GM12878 (cell line): Measurements from ENCODE around the gene YPEL2. TPM values are rescaled to one million over a fixed set of nuclear protein-coding genes. Genes with fewer than 3 reads are reported as not detected.

Experiments
- ATAC-seq: fragments of 200-7000 bp; cut with Tn5 transposase; 3 replicates; pipeline ENCODE4 v1.9.1; 2020; ENCODE audit warnings: mild to moderate bottlenecking, moderate library complexity
- BruUV-seq: library from RNA; stranded (reverse); fragments of 400-500 nt; replicated peaks from 2 replicates; lab custom pipeline; 2021; lab: Mats Ljungman, UMichigan
- CTCF ChIA-PET: fragments of 300-600 bp; sonication (Branson Sonifier 250); formaldehyde crosslinking; extraction: SDS; loops from one replicate; lab custom pipeline; 2021; ENCODE audit warnings: inconsistent platforms; lab: Yijun Ruan, JAX
- POLR2A ChIA-PET: fragments of 350-600 bp; formaldehyde crosslinking; extraction: SDS; loops from one replicate; lab custom pipeline; 2021; ENCODE audit warnings: inconsistent platforms; lab: Charles Lee
- RAD21 ChIA-PET: fragments of 300-600 bp; sonication (Branson Sonifier 250); formaldehyde crosslinking; loops from one replicate; lab custom pipeline; 2023; ENCODE audit warnings: antibody characterized with exemption; ENCODE audit not compliant: unreplicated experiment; lab: Charles Lee
- SMC1A ChIA-PET: fragments of 300-600 bp; sonication (Branson Sonifier 250); formaldehyde crosslinking; loops from one replicate; lab custom pipeline; 2023; ENCODE audit not compliant: unreplicated experiment, uncharacterized antibody; lab: Charles Lee
- DNase-seq: peaks from one replicate; pipeline ENCODE4 v3.0.0-alpha.2; 2011; ENCODE audit warnings: low read depth, low spot score
- FAIRE-seq: peaks from 3 replicates; lab custom pipeline; 2011; peaks lifted over from hg19 to GRCh38; lab: Jason Lieb, UNC
- H2AFZ ChIP-seq: 2 replicates; pipeline ENCODE4 v1.6.0; 2011; ENCODE audit warnings: low read depth, low read length, control low read depth; ENCODE audit not compliant: control insufficient read depth
- H3K27ac ChIP-seq: 2 replicates; pipeline ENCODE4 v1.5.1; 2011; ENCODE audit warnings: control low read depth; ENCODE audit not compliant: control insufficient read depth, insufficient read depth
- H3K27me3 ChIP-seq, 2 experiments: replicated peaks in 1 of 2; 2 replicates each; pipeline versions ENCODE4 v1.6.0 to v1.6.1; 2011; ENCODE audit warnings: low read length in 1 of 2; ENCODE audit not compliant: control insufficient read depth in 2 of 2, insufficient read depth in 2 of 2
- H3K36me3 ChIP-seq, 2 experiments: 2 replicates each; pipeline ENCODE4 v1.5.1; 2011; ENCODE audit warnings: low read length in 1 of 2; ENCODE audit not compliant: control insufficient read depth in 2 of 2, insufficient read depth in 2 of 2
- H3K4me1 ChIP-seq: 2 replicates; pipeline ENCODE4 v1.6.1; 2011; ENCODE audit warnings: mild to moderate bottlenecking, low read length, moderate library complexity, mixed read lengths; ENCODE audit not compliant: control insufficient read depth, insufficient read depth
- H3K4me2 ChIP-seq: 2 replicates; pipeline ENCODE4 v1.6.0; 2011; ENCODE audit warnings: control low read depth; ENCODE audit not compliant: control insufficient read depth, insufficient read depth
- H3K4me3 ChIP-seq: fragments of 200-600 bp; sonication (generic); 2 replicates; pipeline ENCODE4 v1.5.1; 2016
- H3K79me2 ChIP-seq: 2 replicates; pipeline ENCODE4 v1.6.0; 2011; ENCODE audit warnings: low read length; ENCODE audit not compliant: control insufficient read depth, insufficient read depth
- H3K9ac ChIP-seq: 2 replicates; pipeline ENCODE4 v1.8.0; 2011; ENCODE audit warnings: low read length, control low read depth, mixed read lengths; ENCODE audit not compliant: control insufficient read depth, insufficient read depth
- H3K9me3 ChIP-seq: replicated peaks from 3 replicates; pipeline ENCODE4 v1.5.1; 2011; ENCODE audit warnings: mild to moderate bottlenecking, low read length; ENCODE audit not compliant: control insufficient read depth, insufficient read depth
- H4K20me1 ChIP-seq: 2 replicates; pipeline ENCODE4 v1.6.0; 2011; ENCODE audit not compliant: control insufficient read depth, insufficient read depth
- ASH2L ChIP-seq: fragments of 300-600, 200-600 bp; sonication (generic); IDR thresholded peaks from 2 replicates; pipeline ENCODE4 v1.6.1; 2017; ENCODE audit warnings: low read depth, mild to moderate bottlenecking, borderline replicate concordance
- ESRRA ChIP-seq: IDR thresholded peaks from 2 replicates; pipeline ENCODE4 v1.6.1; 2012; ENCODE audit warnings: mild to moderate bottlenecking, low read length, improper control_type of control experiment
- IRF4 ChIP-seq: IDR thresholded peaks from 2 replicates; pipeline ENCODE4 v1.6.1; 2011; ENCODE audit warnings: low read depth, low read length
- JUNB ChIP-seq: IDR thresholded peaks from 2 replicates; pipeline ENCODE4 v1.6.1; 2016; ENCODE audit warnings: antibody characterized with exemption, mild to moderate bottlenecking
- RAD21 ChIP-seq: IDR thresholded peaks from 2 replicates; pipeline ENCODE4 v1.6.1; 2011; ENCODE audit warnings: mild to moderate bottlenecking, low read depth, low read length, moderate library complexity; ENCODE audit not compliant: insufficient read depth
- RFX5 ChIP-seq: IDR thresholded peaks from 2 replicates; pipeline ENCODE4 v1.6.1; 2011; ENCODE audit warnings: low read depth, low read length, improper control_type of control experiment
- SMC3 ChIP-seq: IDR thresholded peaks from 2 replicates; pipeline ENCODE4 v1.6.1; 2011; ENCODE audit warnings: low read length, improper control_type of control experiment, borderline replicate concordance
- YY1 ChIP-seq: IDR thresholded peaks from 2 replicates; pipeline ENCODE4 v1.6.1; 2011; ENCODE audit warnings: low read depth, mild to moderate bottlenecking, low read length
- ZNF207 ChIP-seq: fragments of 450-650 bp; IDR thresholded peaks from 2 replicates; pipeline ENCODE4 v1.6.1; 2014; ENCODE audit warnings: antibody characterized with exemption, mild to moderate bottlenecking, borderline replicate concordance
- WGBS: methylation state at CpG from one replicate; pipeline ENCODE4 v1.1.6; 2016; ENCODE audit warnings: low lambda C conversion rate; ENCODE audit not compliant: insufficient replicate concordance, insufficient coverage; ENCODE audit errors: missing lambda C conversion rate; 5-methylcytosine and 5-hydroxymethylcytosine counted together
- in situ Hi-C: fragments of 300-500 bp; cut with MboI; formaldehyde crosslinking; loops from 9 replicates; pipeline ENCODE4 v1.14.3; 2018; ENCODE audit warnings: mixed read lengths
- intact Hi-C: fragments of 100-400 bp; cut with micrococcal nuclease; formaldehyde crosslinking; loops from one replicate; pipeline ENCODE4 v1.14.2; 2022; ENCODE audit not compliant: unreplicated experiment
- polyA plus RNA-seq, 11 experiments: library from polyadenylated mRNA; depleted of rRNA in 4 of 11; unstranded in 6 of 11; stranded (reverse) in 5 of 11; fragments of >200 nt; fragmentation: Nextera tagmentation in 4 of 11; fragmentation: Illumina TruSeq in 1 of 11; extraction: Ambion mirVana in 4 of 11; extraction: Trizol in 1 of 11; gene quantifications; 1 replicate in 1 of 11; 2 replicates in 10 of 11; pipeline versions ENCODE4 v1.2.1 to v1.2.3, GENCODE V29; 2011 to 2016; ENCODE audit warnings: inconsistent platforms in 2 of 11, missing spikeins in 2 of 11, low read depth in 1 of 11
- total RNA-seq, 4 experiments: library from RNA; depleted of rRNA in 3 of 4; stranded (reverse); fragments of >200 nt in 3 of 4; fragmentation: Illumina TruSeq in 1 of 4; extraction: Trizol in 1 of 4; gene quantifications; 2 replicates each; pipeline versions ENCODE4 v1.2.1 to v1.2.3, GENCODE V29; 2013 to 2021
- TF ChIP-seq, protein P1 (sequence below): fragments of 450-650 bp; IDR thresholded peaks from 2 replicates; pipeline ENCODE4 v1.6.1; 2017; ENCODE audit warnings: mild to moderate bottlenecking, low read depth, inconsistent platforms; ENCODE audit not compliant: poor library complexity, severe bottlenecking
- TF ChIP-seq, protein P2 (sequence below): IDR thresholded peaks from 2 replicates; pipeline ENCODE4 v1.6.1; 2011; ENCODE audit warnings: borderline replicate concordance, low read depth, mild to moderate bottlenecking, moderate library complexity, mixed read lengths, low read length; ENCODE audit not compliant: insufficient read depth; ENCODE audit errors: extremely low read length
- TF ChIP-seq, protein P3 (sequence below): fragments of 450-650 bp; conservative IDR thresholded peaks from 2 replicates; pipeline ENCODE4 v1.6.1; 2017; ENCODE audit warnings: mild to moderate bottlenecking, moderate library complexity
- TF ChIP-seq, protein P4 (sequence below), 3 experiments: IDR thresholded peaks in 2 of 3; conservative IDR thresholded peaks in 1 of 3; 2 replicates each; pipeline ENCODE4 v1.5.1; 2011; ENCODE audit warnings: low read depth in 3 of 3, low read length in 3 of 3, mild to moderate bottlenecking in 3 of 3, control low read depth in 2 of 3, moderate library complexity in 2 of 3, inconsistent platforms in 1 of 3, mixed read lengths in 1 of 3; ENCODE audit not compliant: control insufficient read depth in 2 of 3, insufficient read depth in 1 of 3; ENCODE audit errors: extremely low read depth in 1 of 3

Gene YPEL2
- total and polyA plus RNA-seq, 10 of the 15 experiments (the other 5 are each of a cell fraction or from before 2014, with no cell fraction given) = 0.11 to 8.1 (median 0.48) TPM

DNA sequence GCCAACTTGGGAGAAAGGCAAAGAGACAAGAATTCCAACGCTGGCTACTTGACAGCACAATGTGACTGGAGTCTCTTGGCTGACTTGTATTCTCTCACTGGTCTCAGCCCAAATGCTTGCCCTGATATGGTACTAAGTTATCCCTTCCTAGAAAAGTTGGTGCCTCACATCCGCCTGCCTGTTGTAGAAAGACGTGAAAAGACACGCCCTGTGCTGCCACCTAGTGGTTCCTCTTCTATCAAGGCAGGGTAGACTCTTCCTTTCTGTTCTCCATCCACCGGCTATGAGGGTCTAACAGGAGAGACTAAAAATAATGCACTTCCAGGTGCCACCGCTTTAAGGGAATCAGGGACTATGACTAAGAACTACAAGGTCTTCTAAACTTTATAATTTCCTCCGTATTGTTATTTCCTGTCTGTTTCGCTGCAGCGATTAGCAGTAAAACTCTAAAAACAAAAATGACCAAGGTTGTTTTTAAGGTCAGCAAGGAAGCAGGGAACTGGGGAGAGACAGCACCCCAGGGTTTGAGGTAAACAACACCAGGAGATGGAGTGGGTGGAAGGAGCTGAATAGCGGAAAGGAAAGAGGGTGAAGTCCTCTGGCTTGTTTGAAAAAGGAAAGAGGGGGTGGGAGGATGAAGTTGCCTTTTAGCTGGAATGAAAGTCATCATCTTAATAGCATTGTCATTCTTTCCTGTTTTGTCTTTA lies 109.5 kb downstream of the YPEL2 start:
- FAIRE-seq (peak; percentile 99), ATAC-seq (peak; percentile 99), DNase-seq (peak; percentile 68)
- ChIA-PET CTCF (interaction anchor here (0.8 to 17.9 kb wide), 24 partner anchors 9 to 230 kb away, joined by 3 to 383 read pairs (median 4); partner anchors contain the start of genes GDPD1 and YPEL2), SMC1A (interaction anchor here (0.7 to 9.8 kb wide), 21 partner anchors 10 to 221 kb away, joined by 3 to 217 read pairs (median 3); partner anchors contain the start of gene GDPD1), RAD21 (interaction anchor here (0.6 to 10.1 kb wide), 11 partner anchors 9 to 419 kb away, joined by 3 to 169 read pairs (median 5); partner anchors contain the start of genes GDPD1 and YPEL2), POLR2A (interaction anchor here (0.8 to 1.2 kb wide), 4 partner anchors 11 to 173 kb away, joined by 3 read pairs; no protein-coding TSS in a partner anchor)
- in situ Hi-C loops = no loop called here
- H3K4me3 ChIP-seq = peak overlapping the region; percentile 34; the same call in 1 of the 2 replicates
- H3K79me2 ChIP-seq = no peaks in the 10 kb centered on the region
- intact Hi-C loops = loop anchor here (1.0 to 5.0 kb wide), 3 partner anchors 112 to 219 kb away; partner anchors contain the start of gene GDPD1
- no peak overlapping the region for H3K9ac ChIP-seq
- BruUV-seq = no TSS peak
- H3K27ac ChIP-seq = no peak overlapping the region
- H2AFZ ChIP-seq = peak overlapping the region; percentile 64
- WGBS = 0% methylated on average over 10 of the region's 10 CpGs
- H3K36me3 ChIP-seq = no peaks in the 10 kb centered on the region
- H3K27me3 ChIP-seq = no peaks in the 10 kb centered on the region
- H3K9me3 ChIP-seq = no peaks in the 10 kb centered on the region
- H3K4me1 ChIP-seq = peaks cover 25% of the 10 kb centered on the region
- H3K4me2 ChIP-seq = peak overlapping the region; percentile 15; the same call in 1 of the 2 replicates
- H4K20me1 ChIP-seq = no peaks in the 10 kb centered on the region
- TF ChIP-seq, protein P1, sequence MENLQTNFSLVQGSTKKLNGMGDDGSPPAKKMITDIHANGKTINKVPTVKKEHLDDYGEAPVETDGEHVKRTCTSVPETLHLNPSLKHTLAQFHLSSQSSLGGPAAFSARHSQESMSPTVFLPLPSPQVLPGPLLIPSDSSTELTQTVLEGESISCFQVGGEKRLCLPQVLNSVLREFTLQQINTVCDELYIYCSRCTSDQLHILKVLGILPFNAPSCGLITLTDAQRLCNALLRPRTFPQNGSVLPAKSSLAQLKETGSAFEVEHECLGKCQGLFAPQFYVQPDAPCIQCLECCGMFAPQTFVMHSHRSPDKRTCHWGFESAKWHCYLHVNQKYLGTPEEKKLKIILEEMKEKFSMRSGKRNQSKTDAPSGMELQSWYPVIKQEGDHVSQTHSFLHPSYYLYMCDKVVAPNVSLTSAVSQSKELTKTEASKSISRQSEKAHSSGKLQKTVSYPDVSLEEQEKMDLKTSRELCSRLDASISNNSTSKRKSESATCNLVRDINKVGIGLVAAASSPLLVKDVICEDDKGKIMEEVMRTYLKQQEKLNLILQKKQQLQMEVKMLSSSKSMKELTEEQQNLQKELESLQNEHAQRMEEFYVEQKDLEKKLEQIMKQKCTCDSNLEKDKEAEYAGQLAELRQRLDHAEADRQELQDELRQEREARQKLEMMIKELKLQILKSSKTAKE = peak; percentile 18
- TF ChIP-seq JUNB (no peak), ASH2L (no peak), RFX5 (no peak), YY1 (peak; percentile 62; the same call in 1 of the 2 replicates), RAD21 (peak; percentile 97), ZNF207 (no peak), IRF4 (peak; percentile 60; the same call in 1 of the 2 replicates), ESRRA (no peak), SMC3 (peak; percentile 97)
- TF ChIP-seq, protein P2, sequence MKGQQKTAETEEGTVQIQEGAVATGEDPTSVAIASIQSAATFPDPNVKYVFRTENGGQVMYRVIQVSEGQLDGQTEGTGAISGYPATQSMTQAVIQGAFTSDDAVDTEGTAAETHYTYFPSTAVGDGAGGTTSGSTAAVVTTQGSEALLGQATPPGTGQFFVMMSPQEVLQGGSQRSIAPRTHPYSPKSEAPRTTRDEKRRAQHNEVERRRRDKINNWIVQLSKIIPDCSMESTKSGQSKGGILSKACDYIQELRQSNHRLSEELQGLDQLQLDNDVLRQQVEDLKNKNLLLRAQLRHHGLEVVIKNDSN = no peak
- TF ChIP-seq, protein P3, sequence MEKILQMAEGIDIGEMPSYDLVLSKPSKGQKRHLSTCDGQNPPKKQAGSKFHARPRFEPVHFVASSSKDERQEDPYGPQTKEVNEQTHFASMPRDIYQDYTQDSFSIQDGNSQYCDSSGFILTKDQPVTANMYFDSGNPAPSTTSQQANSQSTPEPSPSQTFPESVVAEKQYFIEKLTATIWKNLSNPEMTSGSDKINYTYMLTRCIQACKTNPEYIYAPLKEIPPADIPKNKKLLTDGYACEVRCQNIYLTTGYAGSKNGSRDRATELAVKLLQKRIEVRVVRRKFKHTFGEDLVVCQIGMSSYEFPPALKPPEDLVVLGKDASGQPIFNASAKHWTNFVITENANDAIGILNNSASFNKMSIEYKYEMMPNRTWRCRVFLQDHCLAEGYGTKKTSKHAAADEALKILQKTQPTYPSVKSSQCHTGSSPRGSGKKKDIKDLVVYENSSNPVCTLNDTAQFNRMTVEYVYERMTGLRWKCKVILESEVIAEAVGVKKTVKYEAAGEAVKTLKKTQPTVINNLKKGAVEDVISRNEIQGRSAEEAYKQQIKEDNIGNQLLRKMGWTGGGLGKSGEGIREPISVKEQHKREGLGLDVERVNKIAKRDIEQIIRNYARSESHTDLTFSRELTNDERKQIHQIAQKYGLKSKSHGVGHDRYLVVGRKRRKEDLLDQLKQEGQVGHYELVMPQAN = no peak
- TF ChIP-seq, protein P4, sequence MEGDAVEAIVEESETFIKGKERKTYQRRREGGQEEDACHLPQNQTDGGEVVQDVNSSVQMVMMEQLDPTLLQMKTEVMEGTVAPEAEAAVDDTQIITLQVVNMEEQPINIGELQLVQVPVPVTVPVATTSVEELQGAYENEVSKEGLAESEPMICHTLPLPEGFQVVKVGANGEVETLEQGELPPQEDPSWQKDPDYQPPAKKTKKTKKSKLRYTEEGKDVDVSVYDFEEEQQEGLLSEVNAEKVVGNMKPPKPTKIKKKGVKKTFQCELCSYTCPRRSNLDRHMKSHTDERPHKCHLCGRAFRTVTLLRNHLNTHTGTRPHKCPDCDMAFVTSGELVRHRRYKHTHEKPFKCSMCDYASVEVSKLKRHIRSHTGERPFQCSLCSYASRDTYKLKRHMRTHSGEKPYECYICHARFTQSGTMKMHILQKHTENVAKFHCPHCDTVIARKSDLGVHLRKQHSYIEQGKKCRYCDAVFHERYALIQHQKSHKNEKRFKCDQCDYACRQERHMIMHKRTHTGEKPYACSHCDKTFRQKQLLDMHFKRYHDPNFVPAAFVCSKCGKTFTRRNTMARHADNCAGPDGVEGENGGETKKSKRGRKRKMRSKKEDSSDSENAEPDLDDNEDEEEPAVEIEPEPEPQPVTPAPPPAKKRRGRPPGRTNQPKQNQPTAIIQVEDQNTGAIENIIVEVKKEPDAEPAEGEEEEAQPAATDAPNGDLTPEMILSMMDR (IDR thresholded peaks at IDR 0.05 in 2 of 3, conservative IDR thresholded peaks at IDR 0.05 in 1 of 3; ENCODE audit: control insufficient read depth in 2 of 3, extremely low read depth in 1 of 3, insufficient read depth in 1 of 3, low read depth in 3 of 3, low read length in 3 of 3) = peak; percentile 74 to 90 (median 86)
